DMS 273 (cell line): Measurements from ENCODE around the gene CCSER1.

ENCODE experiments used
- DNase-seq: peaks from one replicate; lab custom pipeline; 2025; ENCODE audit not compliant: unreplicated experiment; lab: John Stamatoyannopoulos, UW

CCSER1 gene

DNA sequence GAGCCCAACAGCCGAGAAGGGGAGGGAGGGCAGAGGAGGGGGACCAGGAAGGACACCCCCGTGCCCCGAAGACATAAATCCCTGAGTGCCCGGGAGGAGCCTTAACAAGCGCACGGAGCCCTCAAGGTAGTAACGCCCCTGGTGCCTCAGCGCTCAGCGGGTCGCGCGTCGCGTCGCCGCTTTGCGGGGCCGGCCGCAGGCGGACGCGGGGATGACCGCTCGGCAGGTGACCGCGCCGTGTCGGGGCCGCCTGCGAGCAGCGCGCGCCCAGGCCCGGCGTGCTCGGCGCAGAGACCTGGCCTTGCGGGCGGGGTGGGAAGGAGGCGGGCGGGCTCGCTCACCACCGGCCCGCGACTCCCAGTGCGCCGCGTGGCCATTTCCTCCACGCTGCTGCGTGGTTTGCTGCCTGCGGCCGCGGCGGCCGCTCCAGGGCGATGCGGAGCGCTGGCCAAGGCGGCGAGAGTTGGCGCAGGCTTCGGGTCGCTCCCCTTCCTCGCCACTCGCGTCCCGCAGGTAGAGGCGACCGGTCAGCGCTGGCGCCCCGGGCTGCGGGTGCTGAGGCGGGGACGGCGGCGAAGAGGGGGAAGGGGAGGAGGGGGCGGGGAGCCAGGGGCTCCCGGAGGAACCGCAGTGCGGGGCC is 632 bp downstream of the CCSER1 start:
- no peak for DNase-seq

DNA sequence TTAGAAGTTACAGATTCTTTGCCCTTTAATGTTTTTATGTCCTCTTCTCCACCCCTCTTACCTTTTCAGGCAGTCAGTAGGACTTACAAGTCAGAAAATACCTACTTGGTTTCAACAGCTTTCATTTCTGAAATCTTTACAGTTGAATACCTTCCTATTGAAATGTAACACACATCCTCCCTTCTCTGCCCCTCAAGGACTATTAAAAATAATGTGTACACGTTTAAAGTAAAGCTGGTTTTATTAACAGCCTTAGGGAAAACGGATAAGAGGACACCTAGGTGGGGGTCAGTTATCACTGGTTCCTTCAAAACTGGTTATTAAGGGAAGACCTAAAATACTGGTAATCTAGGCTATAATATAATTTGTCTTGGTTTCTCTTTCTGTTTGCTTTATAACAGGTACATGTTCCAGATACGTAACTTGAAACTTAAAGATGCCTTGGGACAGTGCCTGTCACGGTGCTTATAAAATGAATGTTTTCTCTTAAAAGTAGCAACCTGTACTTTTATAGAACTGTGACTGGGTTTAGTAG is 1.8 kb downstream of the CCSER1 start:
- DNase-seq = peak; percentile 27

DNA sequence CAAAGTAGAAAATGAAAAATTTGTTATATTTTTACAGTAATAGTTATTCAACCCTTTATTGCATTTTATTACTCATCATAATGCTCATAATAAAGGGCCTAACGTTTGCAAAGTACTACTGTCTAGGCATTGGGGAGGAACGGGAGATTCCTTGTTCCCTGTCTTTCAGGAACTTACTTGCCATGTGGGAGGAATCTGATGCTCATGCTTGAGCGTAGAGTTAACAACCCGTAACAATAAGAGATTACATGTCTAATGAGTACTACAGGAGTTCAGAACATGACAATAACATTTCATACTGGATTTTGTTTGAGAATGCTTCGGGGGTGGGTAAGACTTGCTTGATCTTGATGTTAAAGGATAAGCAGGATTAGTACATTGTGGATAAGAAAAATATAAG is 2.9 kb downstream of the CCSER1 start:
- peak; percentile 8 for DNase-seq

DNA sequence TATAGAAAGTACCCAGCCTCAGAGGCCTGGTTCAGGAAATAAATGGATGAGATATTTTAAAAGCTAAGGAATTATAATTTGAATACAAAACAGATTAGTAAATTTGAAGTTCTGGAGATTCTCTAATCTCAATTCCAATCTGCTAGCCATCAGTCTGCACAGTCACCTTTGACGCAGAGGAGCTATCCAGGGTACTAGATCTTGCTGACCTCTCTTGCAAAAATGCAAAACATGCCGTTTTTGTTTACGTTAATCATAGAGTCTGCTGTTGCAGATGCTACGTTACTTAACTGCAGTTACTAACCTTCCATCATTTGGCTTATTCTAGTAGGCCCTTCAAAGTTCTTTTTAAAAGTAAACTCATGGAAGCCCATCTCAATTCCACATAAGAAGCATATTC is 10.4 kb downstream of the CCSER1 start:
- DNase-seq = no peak

DNA sequence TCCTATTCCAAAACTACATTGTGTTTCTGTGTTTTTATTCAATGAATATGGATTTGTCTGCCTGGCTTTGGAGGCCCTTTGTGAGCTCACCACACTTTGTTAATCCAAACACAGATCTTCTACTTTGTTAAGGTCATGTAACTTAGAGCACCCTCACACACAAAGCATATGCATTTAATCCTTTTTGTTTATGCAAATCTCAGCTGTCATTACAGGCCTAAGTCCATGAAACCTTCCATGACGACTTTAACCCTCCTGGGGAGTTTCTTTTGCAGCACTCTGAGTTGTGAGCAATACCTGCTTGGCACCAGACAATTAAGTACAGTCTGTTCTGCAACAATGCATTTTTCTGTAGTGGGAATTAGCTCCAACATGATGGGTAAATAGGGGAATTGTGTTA is 14.9 kb downstream of the CCSER1 start:
- DNase-seq = peak; percentile 6

DNA sequence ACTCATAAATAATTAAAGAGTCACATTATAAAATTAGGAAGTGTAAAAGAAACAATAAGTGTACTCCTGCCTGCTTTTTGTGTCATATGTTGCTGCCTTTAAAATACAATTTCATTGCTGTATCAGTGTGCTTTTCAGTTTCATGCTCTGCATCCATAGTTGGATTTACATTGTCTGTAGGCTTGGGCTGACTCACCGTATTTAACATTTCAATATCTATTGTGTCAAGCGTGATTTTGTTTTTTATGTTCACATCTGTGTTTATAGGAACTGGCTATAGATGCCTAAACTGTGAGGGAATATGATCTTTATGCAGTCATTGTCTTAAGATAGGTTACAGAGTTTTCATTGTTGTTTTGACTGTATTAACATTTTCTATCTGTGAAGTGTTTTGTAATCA is 18.1 kb downstream of the CCSER1 start:
- DNase-seq = peak; percentile 3

DNA sequence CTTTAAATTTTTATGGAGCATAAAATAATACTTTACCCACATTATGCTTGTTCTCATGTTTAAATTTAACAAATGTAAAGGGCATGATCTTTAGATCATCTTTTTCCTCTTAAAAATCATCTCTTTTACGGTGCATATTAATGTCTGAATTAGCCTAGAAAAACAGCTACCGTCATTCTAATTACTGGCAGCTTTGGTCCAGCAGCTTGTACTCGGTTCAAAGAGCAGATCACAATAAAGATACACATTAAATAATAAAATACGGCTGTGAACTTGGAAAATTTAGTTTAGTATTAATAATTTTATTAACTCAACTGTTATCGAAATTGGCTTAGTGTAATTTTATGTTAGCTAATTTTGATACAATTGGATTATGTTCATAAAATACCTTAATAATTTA is 19.1 kb downstream of the CCSER1 start:
- peak; percentile 27 for DNase-seq

DNA sequence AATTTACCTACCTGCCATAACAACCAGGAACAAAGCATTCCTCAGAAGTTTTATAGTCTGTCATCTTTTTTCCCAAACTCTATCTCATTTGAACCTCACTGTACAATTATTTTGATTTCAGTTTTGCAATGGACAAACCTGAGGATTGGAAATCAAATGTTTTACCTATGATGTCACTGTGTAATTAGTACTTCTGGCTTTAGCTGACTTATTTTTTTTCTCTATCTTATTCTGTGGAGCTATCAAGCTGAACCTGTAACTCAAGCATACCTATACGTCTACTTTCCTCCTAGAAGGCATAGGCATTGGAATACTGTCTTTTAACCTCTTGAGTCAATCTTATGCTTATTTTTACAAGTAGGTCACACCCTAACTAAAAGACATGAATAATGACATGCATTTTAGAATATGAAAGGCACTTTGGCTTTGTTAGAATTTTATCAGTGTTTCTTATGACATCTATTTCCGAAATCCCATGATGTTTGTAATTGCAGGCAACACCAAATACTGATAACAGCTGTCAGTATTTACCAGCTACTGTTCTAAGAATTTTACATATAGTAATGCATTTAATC is 21.5 kb downstream of the CCSER1 start:
- no peak for DNase-seq

DNA sequence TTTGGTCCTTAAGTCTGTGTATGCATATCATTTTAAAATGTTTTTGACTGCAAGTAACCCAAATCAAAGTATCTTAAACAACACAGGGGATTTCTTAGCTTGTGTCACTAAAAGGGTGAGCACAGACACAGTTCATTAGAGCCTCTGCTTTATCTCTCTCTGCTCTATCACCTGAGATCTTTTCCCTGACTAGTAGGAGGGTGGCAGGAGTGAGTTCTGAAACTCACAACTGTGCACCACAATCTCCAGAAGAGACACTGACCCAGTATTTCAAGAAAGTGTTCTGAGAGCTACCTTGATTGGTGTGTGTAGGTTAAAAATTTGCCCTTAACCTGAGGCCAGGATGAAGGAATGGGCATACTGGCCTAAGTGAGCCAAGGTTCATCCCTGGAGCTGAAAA is 24.8 kb downstream of the CCSER1 start:
- no peak for DNase-seq

DNA sequence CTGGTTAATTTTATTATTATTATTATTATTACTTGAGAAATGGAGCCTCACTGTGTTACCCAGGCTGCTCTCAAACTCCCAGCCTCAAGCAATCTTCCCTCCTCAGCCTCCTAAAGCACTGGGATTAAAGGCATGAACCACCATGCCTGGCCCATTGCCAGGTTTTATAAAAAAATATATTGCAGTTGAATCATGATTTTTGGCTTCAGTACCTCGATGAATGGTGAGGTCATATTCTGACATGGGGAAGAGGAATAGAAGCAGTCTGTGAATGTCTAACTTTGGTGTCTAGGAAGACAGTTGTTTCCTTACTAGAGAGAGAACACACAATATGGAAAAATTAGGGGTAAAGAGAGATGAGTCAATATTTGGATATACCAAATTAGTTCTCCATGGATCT is 32.0 kb downstream of the CCSER1 start:
- peak; percentile 6 for DNase-seq

DNA sequence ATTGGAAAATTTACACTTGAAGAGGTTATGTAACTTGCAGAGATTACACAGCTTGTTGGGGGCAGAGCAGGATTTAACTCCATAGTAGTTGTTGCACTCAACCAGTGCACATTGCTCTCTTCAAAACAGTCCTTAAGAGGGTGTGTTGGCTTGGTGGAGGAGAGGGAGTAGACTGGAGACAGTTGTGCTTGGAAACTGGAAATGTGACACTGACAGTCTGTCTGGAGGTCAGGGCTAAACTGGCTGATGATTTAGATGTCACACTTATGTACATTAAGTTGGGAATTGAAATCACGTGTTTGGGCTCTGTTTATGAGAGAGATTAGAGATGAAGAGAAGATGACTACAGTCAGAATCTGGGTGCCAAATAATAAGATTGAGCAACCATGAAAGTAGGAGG is 32.9 kb downstream of the CCSER1 start:
- DNase-seq = peak; percentile 7

DNA sequence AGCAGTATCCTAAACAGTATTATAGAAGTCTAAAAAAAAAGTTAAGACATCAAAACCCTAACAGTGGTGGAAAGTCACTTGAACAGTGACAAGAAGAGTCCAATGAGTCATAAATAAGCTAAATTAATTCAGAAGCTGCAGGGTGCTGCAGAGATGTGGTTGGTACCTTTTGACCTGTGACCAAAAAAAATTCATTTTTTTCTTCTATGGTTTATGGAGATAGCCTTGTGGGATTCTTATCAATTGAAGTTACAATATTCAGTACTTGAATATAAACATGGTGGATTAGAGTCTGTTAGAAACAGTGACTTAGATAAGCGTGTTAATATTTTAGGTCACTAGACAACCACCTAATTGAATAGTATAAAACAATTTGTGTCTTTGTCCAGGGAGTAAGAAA is 35.4 kb downstream of the CCSER1 start:
- no peak for DNase-seq

DNA sequence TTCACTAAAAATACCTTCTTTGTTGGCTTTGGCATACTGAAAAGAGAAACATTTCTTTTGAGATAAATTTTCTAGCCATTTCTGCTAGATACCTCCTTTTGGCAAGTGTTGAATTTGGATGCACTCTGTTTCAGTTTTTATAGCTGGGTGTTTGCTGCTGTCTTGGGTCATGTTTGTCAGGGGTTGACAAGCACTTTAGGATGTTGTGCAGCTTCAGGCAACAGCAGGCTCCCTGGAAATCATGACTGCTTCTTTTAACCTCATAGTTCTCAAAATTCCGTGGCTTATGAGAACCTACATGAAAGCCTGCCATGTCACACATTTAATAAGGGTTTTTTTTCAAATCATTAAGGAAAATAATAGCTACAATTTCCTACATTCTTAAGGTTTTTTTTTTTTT is 36.7 kb downstream of the CCSER1 start:
- DNase-seq = no peak

DNA sequence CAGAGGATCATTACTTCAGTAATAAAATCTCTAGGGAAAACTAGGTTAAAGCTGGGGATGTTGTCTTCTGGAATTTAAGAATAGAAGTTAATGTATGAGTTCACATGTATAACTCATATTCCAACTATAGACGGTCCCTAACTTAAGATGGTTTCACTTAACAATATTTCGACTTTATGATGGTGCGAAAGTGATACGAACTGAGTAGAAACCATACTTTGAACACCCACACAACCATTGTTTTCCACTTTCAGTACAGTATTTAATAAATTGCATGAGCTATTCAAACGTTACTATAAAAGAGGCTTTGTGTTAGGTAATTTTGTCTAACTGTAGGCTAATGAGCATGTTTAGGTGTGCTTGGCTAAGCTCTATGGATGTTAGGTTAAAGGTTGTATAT is 38.7 kb downstream of the CCSER1 start:
- DNase-seq = no peak

DNA sequence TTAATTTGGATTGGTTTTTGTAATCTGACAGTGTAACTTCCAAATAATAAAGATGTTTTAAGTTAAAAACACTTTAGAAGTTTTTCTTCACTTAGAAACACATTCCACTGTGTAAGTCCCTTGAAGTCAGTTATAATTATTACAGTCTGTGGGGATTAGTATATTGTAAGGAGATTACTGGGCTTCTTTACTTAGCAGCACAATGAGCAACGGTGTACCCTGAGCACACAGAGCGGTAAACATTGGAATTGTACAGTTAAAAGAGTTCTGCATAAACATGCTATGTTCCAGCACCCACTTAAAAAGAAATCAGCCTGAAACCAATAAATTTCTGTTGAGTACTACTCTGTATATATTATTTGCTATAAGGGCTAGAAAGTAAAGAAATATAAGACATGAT is 44.3 kb downstream of the CCSER1 start:
- no peak for DNase-seq

DNA sequence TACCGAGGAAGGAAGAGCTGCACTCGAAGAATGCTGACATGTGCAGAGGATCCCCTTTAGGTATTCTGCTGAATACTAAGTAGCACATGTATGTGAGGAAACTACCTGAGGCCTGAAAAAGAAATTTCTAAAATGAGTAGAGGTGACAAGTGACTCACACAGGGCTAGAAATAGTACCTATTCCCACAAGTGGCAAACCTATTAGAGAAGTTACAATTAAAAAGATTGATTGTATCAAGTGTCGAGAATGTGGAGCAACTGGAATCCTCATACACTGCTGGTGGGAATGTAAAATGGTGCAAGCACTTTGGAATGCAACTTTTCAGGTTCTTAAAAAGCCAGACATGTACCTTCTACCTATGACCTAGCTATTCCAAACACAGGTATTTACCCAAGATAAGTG is 47.4 kb downstream of the CCSER1 start:
- no peak for DNase-seq

DNA sequence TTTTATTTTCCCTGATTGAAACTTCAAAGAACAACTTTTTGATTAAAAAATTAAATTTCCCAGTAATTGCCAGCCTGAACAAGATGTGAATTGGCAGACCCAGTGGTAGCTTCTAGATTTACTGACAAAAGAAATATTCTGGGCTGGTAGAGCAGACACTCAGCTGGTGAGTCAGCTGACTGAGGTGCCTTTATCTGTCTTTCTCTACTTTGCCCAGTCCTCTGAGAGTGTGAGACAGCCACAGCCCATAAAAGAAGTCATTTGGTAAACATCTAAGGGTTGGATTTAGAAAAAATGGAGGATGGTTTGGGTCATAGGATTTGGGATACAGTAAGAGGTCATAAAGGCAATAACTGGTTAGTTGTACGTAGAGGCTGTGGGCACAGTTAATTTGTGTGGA is 54.5 kb downstream of the CCSER1 start:
- no peak for DNase-seq

DNA sequence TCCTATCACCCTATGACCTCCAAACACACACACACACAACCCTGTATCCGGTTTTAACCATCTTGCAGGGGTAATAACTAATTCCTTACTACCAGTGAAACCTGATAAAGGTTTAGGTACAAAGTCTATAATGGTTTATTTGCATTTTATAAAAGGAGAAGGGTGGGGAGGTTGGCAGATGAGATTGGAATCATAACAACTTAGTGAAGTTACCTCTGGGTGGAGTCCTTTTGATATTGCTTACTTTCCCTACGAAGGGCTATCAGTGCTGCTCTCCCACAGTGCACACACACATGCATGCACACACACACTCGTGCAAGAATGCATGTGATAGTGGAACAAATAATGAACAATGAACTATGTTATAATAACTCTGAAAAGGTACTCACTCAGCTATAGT is 56.1 kb downstream of the CCSER1 start:
- no peak for DNase-seq

DNA sequence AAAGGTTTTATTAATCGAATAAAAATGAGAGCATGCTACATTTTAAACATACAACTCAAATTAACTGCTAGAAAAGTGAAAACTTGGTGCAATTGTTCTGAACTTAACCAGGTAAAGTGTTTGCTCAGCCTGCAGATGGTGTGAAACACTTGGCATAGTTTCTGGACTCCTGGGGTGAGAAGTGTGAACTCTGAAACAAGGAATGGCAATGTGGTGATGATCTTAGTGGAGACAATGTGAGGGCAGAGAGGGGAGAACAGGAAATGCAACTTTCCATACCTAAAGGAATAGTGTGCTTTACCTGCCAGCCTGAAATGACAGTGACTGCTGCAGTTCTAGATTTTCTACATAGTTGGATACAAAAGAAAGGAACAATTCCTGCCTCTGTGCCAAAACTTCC is 57.4 kb downstream of the CCSER1 start:
- DNase-seq = peak; percentile 20

DNA sequence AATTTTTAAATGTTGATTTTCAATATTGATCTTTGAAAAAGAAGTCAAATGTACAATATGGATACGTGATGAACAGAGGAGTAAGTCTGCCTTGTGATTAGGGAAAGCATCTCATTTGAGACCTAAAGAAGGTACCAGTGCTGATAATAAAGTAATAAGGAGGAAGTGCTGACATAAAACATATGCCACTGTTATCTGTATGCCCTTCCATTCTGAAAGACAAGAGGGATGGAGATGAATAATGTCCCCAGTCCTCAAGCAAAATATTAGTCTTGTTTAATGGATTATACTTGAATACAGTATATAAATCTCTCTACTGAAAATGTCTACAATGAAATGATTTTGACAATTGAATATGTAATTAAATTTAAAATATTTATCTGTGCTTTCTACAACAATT is 58.2 kb downstream of the CCSER1 start:
- DNase-seq = no peak

DNA sequence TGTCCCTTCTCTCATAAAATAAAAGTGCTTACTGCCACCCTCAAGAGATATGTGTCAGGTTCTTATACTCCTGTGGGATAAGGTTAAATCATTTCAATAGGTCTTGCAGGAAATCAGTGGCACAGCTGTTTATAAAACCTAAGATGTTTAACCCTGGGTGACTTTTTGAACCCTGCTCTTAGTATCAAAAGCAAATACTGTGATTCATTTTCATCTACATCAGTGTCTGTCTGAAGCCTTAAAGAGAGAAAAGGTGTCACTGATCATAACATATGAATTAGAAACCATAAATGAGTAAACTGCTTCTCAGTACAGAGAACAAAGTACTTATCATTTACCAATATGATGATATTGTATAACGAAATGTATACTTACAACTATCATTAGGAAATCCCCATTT is 59.0 kb downstream of the CCSER1 start:
- no peak for DNase-seq

DNA sequence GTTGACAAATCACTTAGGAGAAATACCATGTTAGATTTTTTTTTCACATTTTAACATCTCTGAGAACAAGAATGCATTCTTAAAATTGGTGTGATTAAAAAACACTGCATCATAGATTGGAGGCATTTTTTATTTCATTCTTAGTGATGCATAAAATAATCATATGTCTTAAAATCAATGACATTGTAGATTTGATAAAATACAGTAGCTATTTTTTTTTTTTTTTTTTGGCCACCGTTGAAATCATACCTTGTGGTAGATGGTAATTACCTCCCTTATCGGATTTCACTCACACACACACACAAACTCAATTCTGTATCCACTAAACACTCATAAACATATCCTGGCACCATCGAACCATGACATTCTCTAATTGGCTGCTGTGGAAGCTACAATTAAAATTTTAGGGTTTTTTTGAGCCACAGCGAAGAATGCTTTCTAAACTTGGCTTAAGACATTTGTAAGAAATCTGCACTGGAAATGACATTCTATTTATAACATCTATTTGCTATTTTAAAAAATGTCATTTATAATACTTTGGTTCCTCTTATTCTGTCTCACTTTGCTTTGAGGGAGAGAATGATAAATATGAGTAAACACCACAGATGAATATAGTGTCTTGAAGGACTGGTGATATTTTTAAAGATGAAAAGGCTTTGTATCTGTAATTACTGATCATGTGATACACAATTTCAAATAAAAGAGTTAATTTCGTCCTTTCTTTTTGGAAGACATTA is 60.1 kb downstream of the CCSER1 start:
- DNase-seq = peak; percentile 39
